PC-9 (cell line): Measurements from ENCODE around the gene ZNF785.

Experiments used
- EZH2 ChIP-seq: fragments of 200-600 bp; sonication (generic); IDR thresholded peaks from 2 replicates; pipeline ENCODE4 v1.8.0; 2017; ENCODE audit warnings: antibody characterized with exemption, low read depth
- TF ChIP-seq, protein P1 (sequence below): fragments of 200-600 bp; sonication (generic); conservative IDR thresholded peaks from 2 replicates; pipeline ENCODE4 v1.6.1; 2017; ENCODE audit warnings: mixed run types, antibody characterized with exemption, mild to moderate bottlenecking, moderate library complexity

DNA sequence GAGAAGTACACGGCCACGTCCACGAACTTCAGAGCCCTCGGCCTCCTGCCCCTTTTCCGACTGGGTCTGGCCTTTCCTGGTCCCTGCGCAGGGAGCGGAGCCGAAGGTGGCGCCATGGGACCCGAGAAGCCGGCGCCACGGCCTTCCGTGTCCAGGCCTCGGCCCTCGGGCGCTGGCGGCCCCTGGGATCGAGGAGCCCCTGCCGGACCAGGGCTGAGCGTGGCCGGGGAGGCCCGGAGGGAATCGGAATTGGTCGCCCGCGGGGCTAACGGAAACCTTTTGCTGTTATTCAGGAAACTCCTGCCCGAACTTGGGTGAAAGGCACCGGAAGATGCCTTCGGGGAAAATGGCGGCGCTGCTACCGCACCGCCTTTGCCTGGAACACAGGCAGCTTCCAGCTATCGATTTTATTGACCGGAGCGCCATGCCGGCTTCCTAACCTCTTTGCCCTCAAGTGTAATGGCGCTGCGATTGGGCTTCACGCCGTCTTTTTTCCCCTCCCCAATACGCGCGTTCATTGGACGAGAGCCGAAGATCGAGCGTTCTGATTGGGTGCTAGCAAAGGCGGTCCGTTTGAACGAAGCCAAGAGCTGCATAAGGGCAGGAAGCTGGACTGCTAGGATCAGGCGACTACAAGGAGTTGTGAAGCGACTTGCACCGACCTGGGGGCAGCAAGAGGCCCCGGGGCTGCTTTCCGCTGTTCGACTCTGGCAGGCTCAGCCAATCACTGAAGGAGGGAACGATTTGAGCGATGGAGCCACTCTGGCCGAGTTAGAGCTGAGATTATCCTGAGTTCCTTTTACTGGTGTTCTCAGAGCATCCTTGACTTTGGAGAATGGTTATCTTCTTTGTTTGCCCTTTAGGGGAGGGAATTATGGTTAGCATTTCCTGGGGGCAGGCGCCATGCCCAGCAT, 24.7 kb upstream of the ZNF785 start, which contains the start of gene ZNF689:
- TF ChIP-seq, protein P1, sequence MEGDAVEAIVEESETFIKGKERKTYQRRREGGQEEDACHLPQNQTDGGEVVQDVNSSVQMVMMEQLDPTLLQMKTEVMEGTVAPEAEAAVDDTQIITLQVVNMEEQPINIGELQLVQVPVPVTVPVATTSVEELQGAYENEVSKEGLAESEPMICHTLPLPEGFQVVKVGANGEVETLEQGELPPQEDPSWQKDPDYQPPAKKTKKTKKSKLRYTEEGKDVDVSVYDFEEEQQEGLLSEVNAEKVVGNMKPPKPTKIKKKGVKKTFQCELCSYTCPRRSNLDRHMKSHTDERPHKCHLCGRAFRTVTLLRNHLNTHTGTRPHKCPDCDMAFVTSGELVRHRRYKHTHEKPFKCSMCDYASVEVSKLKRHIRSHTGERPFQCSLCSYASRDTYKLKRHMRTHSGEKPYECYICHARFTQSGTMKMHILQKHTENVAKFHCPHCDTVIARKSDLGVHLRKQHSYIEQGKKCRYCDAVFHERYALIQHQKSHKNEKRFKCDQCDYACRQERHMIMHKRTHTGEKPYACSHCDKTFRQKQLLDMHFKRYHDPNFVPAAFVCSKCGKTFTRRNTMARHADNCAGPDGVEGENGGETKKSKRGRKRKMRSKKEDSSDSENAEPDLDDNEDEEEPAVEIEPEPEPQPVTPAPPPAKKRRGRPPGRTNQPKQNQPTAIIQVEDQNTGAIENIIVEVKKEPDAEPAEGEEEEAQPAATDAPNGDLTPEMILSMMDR: no peak; the same call in 1 of the 2 replicates
- TF ChIP-seq EZH2: no peak
